22Rv1 (cell line): ENCODE measurements around the gene MARCHF4.

Source experiments
- CTCF ChIP-seq: fragments of 450-650 bp; IDR thresholded peaks from 2 replicates; pipeline ENCODE4 v1.5.1; 2017; ENCODE audit warnings: mild to moderate bottlenecking
- ZFX ChIP-seq: fragments of 450-650 bp; IDR thresholded peaks from 2 replicates; pipeline ENCODE4 v1.6.1; 2017; ENCODE audit warnings: antibody characterized with exemption, borderline replicate concordance

- TF ChIP-seq CTCF (no peak), ZFX (no peak)
Observed at GRCh38 chr2:216394881-216395280, 22.6 kb upstream of the MARCHF4 start.
